Stimulated activated CD8-positive, alpha-beta memory T cell treated with anti-CD3 and anti-CD28 coated beads, Interleukin-15, amount 100 ng/mL, for 24 hours (primary cell): ENCODE measurements around the gene RELN.

ENCODE experiments used
- DNase-seq: peaks from one replicate; pipeline ENCODE4 v3.0.0-alpha.2; 2020; ENCODE audit warnings: low read depth

The RELN gene

GRCh38 chr7:103715376-103716120 lies 273.9 kb downstream of the RELN start:
- DNase-seq: no peak

- no peak for DNase-seq
Measured at GRCh38 chr7:103714376-103714927, 275.0 kb downstream of the RELN start.

- DNase-seq: no peak
Measured at GRCh38 chr7:103712991-103713778, 276.3 kb downstream of the RELN start.

GRCh38 chr7:103711413-103711812 lies 278.0 kb downstream of the RELN start:
- DNase-seq: no peak

- no peak for DNase-seq
Measured at GRCh38 chr7:103710247-103710646, 279.2 kb downstream of the RELN start.

- DNase-seq: no peak
Measured at GRCh38 chr7:103706805-103707204, 282.7 kb downstream of the RELN start.

GRCh38 chr7:103705542-103705941 lies 283.9 kb downstream of the RELN start:
- DNase-seq: no peak

- DNase-seq: no peak
Measured at GRCh38 chr7:103704701-103705100, 284.8 kb downstream of the RELN start.

- no peak for DNase-seq
Measured at GRCh38 chr7:103702982-103703381, 286.5 kb downstream of the RELN start.

GRCh38 chr7:103702454-103702853 lies 287.0 kb downstream of the RELN start:
- DNase-seq: no peak

- DNase-seq: no peak
Measured at GRCh38 chr7:103699032-103699431, 290.4 kb downstream of the RELN start.

GRCh38 chr7:103698064-103698463 lies 291.4 kb downstream of the RELN start:
- no peak for DNase-seq

GRCh38 chr7:103695521-103695920 lies 293.9 kb downstream of the RELN start:
- no peak for DNase-seq

GRCh38 chr7:103694304-103694703 lies 295.2 kb downstream of the RELN start:
- DNase-seq: no peak

- DNase-seq: no peak
Measured at GRCh38 chr7:103691291-103691690, 298.2 kb downstream of the RELN start.

GRCh38 chr7:103690242-103690974 lies 299.1 kb downstream of the RELN start:
- DNase-seq: no peak

- DNase-seq: no peak
Measured at GRCh38 chr7:103689255-103689654, 300.2 kb downstream of the RELN start.

GRCh38 chr7:103687951-103688350 lies 301.5 kb downstream of the RELN start:
- no peak for DNase-seq

- DNase-seq: no peak
Measured at GRCh38 chr7:103687272-103687671, 302.2 kb downstream of the RELN start.

GRCh38 chr7:103686763-103687162 lies 302.7 kb downstream of the RELN start:
- DNase-seq: no peak

GRCh38 chr7:103686064-103686463 lies 303.4 kb downstream of the RELN start:
- no peak for DNase-seq

- no peak for DNase-seq
Measured at GRCh38 chr7:103685646-103686045, 303.8 kb downstream of the RELN start.
